Tibial nerve (tissue), 4 donors: ENCODE measurements around the gene ATP5MC3.

Experiments used
- CTCF ChIP-seq, 5 experiments: fragments of 200-600 bp in 3 of 5; fragments of 450-650 bp in 2 of 5; sonication (generic) in 3 of 5; IDR thresholded peaks; one replicate each; pipeline ENCODE4 v1.5.1; 2016 to 2019; ENCODE audit warnings: antibody characterized with exemption in 5 of 5, mild to moderate bottlenecking in 3 of 5, moderate library complexity in 2 of 5
- EP300 ChIP-seq, 2 donors: sonication (generic); formaldehyde crosslinking; IDR thresholded peaks; one replicate each; pipeline ENCODE4 v1.6.1; 2017; ENCODE audit warnings: antibody characterized with exemption in 2 of 2, mild to moderate bottlenecking in 1 of 2
- POLR2A ChIP-seq, 2 donors: fragments of 450-650 bp; IDR thresholded peaks; one replicate each; pipeline ENCODE4 v1.6.1; 2017; ENCODE audit warnings: antibody characterized with exemption in 2 of 2, mild to moderate bottlenecking in 2 of 2, moderate library complexity in 2 of 2

- TF ChIP-seq POLR2A (IDR thresholded peaks at IDR 0.05) (no peak), CTCF (IDR thresholded peaks at IDR 0.05) (no peak), EP300 (IDR thresholded peaks at IDR 0.05) (no peak)
These were observed 54.8 kb downstream of the ATP5MC3 start for GRCh38 chr2:175126661-175127060.
